Gastrocnemius medialis (tissue), 4 donors: ENCODE data around the gene TAF3.

ENCODE experiments used
- CTCF ChIP-seq, 5 experiments: fragments of 450-650 bp in 3 of 5; fragments of 200-600 bp in 2 of 5; sonication (generic) in 2 of 5; IDR thresholded peaks in 4 of 5; conservative IDR thresholded peaks in 1 of 5; 1 replicate in 4 of 5; 2 replicates in 1 of 5; pipeline ENCODE4 v1.5.1; 2016 to 2019; ENCODE audit warnings: antibody characterized with exemption in 5 of 5, mild to moderate bottlenecking in 3 of 5, moderate library complexity in 3 of 5
- POLR2A ChIP-seq, 2 donors: fragments of 450-650 bp; IDR thresholded peaks; one replicate each; pipeline ENCODE4 v1.6.1; 2017; ENCODE audit warnings: antibody characterized with exemption in 2 of 2, mild to moderate bottlenecking in 2 of 2, moderate library complexity in 2 of 2

GRCh38 chr10:7944215-7944480, 125.8 kb downstream of the TAF3 start:
- TF ChIP-seq POLR2A (IDR thresholded peaks at IDR 0.05) (no peak), CTCF (IDR thresholded peaks at IDR 0.05 in 4 of 5, conservative IDR thresholded peaks at IDR 0.05 in 1 of 5) (no peak)
